CD4-positive, alpha-beta T cell treated with Interleukin-21 for 1 hour (primary cell): ENCODE results near the gene CNTLN.
"Not testable (repeated sequence)": the region's sequence is repeated elsewhere in the genome, so short reads cannot be mapped to it uniquely, and the experiment has no call there.

Experiments
- DNase-seq: peaks from one replicate; pipeline ENCODE4 v3.0.0-alpha.2; 2020

Gene CNTLN

DNA sequence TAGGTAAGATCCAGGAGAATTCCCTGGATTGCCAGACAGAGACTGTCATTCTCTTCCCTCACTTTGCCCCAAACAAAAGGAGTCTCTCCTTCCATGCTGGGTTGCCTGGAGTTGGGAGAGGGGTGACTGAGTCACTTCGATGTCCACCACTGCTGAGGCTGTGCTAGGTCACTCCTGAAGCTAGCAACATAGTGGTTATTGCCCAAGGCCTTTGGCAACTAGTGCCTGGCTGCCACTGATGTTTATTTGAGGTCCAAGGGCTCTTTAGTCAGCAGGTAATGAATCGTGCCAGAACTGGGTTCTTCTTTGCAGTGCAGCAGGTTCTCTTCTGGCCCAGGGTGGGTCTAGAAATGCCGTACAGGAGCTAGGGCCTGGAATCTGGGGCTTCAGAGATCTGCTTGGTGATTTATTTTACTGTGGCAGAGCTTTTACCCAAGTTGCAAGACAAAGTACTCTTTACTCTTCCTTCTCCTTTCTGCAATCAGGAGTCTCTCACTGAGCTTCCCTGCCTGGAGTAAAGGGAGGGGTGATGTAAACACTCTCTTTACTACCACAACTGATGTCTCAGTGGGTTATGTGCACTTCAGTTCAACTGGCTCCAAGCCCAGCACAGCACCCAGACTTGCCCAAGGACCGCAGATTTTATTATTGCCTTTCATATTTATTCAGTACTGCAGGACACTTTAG, 288.3 kb downstream of the CNTLN start:
- no peak for DNase-seq

DNA sequence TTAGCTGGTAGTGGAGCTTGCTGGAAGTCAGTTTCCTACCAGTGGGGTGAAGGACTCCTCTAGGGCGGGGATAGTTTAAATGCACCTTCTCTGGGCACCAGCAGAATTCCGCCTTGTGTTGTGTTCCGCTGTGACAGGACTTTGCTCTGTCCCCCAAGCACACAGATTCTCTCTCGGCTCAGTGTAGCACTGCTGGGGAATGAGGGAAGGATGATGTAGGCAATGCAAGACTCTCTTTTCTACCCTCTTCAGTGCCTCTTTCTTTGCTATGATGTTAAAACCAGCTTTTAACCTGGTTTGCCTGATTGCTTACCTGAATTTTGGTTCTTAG, 288.8 kb downstream of the CNTLN start:
- DNase-seq = no peak

DNA sequence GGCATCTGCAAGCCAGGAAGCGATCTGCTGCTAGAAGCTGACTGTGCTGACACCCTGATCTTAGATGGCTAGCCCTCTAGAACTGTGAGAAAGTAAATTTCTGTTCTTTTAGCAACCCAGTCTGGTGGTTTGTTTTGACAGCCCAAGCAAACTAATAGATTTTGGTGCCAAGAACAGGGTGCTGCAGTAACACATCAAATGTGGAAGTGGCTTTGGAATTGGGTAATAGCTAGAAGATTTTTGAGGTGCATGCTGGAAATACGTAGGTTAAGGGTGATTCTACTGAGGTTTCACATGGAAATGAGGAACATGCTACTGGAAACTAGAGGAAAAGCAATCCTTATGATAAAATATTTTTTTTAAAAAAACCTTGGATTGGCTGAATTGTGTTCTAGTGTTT, 290.5 kb downstream of the CNTLN start:
- DNase-seq = no peak

DNA sequence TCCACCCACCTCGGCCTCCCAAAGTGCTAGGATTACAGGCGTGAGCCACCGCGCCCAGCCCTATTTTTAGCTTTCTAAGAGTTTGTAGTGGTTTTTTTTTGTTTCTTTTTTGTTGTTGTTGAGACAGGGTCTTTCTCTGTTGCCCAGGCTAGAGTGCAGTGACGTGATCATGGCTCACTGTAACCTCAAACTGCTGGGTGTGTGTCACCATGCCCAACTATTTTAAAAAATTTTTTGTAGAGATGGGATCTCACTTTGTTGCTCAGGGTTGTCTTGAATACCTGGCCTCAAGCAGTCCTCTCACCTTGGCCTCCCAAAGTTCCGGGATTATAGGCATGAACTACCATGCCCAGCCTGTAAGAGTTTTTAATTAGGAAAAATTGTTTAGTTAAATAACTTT, 298.7 kb downstream of the CNTLN start:
- DNase-seq = no peak

DNA sequence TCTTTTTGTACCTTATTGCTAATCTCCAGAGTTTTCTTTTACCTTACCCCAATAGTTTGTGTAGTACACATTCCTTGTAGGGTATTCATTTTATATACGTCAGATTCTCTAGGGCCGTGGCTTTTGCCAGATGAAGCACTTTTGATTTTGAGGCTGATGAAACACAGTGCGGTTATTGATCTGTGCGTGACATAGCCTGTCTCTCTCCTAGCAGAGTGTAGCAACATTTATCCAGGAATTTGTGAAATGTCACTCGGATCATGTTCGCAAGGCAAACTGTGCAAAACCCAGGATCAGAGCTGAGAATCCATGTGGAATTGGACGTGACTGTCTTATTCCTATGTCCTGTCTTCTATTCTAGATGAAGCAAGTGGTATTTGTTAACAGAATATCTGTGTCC, 302.0 kb downstream of the CNTLN start:
- DNase-seq = no peak

DNA sequence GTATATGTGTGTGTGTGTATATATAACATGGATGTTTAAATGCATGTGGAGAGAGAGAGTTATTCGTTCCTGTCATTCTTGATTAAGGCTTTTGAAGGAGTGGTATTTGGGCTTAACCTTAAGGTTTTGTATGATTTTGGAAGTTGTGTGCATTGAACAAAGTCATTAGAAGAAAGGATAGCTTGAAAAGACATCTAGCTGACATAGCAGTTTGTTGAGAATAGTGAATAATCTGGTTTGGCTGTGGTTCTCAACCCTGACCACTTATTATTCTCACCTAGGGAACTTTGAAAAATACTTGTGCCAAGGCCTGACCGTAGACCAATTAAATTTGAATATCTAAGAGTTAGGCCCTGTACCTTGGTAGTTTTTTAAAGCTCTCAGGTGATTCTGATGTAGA, 303.0 kb downstream of the CNTLN start:
- no peak for DNase-seq

DNA sequence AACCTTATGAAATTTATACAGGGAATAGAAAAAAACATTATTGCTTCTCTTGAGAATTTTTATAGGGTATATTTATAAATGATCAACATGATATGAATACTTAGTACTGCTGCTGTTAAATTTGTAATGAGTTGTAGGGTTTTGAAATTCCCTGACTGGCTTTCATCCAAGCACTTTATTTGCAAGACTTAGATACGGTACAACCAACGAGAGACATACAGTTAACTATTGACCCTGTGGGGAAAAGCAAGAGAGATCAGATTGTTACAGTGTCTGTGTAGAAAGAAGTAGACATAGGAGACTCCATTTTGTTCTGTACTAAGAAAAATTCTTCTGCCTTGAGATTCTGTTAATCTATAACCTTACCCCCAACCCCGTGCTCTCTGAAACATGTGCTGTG, 310.3 kb downstream of the CNTLN start:
- not testable (repeated sequence) for DNase-seq

DNA sequence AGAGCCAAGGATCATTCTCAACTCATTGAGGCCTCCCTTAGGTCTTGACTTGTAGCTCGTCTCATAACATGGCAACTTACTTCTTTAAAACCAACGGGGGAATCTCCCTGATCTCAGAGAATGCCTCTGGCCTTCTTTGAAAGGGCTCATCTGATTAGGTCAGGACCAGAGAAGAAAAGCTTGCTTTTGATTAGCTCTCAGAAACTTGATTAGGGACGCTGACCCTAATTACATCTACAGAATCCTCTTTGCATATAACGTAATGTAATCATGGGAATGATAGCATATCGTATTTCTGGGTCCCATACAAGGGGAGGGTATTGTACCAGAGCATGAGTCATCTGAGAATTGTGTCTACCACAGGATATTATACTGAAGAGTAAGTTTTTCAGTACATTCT, 318.9 kb downstream of the CNTLN start:
- no peak for DNase-seq

DNA sequence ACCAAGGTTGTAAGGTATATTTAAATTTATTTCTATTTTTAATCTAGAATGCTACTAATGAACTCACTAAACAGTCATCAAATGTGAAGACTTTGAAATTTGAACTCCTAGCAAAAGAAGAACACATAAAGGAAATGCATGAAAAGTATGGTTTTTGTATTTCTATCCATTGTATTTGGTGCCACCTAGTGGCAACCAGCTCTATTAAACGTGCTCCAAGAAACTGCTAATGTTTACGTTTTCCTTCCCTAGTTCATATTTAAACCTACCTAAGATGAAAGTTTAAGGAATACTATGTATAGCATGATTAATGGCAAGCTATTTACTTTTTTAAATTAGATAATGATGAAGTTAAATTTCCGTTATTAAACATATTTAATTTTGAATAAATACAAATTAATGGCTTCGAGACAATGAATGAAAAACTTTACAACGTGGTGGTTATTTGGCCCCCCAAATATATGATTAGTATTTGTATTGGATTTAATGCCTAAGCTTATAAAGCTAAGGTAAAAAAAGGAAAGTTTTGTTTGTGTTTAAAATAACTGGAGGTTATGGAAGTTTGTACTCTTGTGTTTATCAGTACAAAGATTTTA, 328.1 kb downstream of the CNTLN start:
- DNase-seq = peak; percentile 21

DNA sequence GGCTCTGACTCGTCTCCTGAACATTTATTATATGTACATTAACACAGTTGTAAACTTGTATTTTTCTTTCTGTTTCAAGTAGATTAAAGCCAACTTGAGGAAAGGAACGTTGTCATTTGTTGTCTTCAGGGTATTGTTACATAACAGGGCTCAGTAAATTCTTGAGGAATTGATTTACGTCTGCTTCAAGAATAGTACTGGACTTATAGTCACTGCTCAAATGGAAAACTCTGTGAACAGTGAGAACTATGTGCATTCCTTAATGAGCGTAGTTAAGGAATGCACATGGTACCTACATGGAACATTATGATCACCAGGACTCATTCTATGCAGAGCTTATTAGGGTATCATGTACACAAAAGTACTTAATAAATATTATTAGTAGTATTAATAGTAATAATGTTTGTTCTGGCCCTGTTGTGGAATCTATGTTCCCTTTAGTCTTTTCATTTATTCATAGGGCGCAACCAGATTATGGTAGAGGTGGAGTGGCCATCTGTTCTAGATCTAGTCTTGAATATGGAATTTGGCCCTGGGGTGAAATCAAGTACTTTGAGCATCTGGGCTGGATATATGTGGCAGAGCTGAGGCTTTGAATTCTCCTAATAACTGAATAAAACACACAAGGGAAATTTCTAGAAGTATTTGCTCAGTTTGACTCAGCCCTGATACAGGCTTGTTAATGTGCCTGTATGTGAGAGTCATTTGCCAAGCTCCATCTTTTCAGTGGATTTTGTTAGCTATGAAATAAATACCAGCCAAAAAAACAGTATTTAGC, 335.4 kb downstream of the CNTLN start:
- no peak for DNase-seq

DNA sequence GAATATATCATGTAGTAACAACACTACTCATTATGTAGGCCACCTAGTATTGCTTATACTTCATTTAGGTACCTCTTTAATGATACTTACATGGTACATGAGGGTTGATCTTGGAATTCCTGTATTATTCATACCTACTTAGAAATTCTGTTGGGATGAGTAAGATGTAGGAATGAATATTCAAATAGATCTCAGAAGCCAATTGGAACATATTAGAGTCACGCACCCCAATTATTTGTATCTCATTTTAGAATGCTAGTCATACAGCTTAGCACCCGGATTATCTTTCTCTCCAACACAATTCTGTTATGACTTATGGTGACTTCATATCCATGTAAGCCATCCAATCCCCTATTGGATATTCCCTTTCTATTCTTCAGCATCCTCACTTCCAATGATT, 337.3 kb downstream of the CNTLN start:
- no peak for DNase-seq

DNA sequence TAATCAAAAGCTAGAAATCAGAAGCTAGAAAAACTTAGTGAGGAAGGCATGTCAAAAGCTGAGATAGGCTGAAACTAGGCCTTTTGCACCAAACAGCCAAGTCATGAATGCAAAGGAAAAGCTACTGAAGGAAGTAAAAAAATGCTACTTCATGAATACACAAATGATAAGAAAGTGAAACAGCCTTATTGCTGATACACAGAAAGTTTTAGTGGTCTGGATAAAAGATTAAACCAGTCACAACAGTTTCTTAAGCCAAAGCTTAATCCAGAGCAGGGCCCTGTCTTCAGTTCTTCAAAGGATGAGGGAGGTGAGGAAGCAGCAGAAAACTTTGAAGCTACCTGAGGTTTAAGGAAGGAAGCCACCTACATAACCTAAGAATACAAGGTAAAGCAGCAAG, 341.6 kb downstream of the CNTLN start:
- DNase-seq = no peak

DNA sequence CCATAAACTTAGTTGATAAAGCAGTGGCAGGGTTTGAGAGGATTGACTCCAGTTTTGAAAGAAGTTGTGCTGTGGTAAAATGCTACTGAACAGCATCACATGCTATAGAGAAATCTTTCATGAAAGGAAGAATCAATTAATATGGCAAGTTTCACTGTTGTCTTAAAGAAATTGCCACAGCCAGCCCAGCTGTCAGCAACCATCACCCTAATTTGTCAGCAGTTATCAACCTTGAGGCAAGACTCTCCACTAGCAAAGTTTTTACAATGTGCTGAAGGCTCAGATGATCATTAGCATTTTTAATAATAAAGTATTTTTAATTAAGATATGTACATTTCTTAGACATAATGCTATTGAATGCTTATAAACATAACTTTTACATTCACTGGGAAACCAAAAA, 343.0 kb downstream of the CNTLN start:
- no peak for DNase-seq

DNA sequence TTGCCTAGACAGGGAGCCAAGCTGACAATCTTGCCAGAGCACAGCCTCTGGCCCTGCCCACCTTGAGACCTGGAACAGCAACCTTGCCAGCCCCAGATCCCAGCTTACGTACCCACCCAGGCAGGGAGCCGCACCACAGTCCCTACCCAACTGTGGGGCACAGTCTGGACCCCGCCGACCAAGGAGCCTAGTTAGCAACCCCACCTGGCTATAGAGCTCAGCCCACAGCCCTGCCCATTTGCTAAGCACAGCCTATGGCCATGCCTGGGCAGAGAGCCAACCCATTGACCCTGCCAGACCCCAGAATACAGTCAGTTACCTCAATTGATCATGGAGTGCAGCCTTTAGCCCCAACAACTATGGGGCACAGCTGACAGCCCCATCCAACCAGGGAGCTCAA, 346.1 kb downstream of the CNTLN start:
- DNase-seq = no peak

DNA sequence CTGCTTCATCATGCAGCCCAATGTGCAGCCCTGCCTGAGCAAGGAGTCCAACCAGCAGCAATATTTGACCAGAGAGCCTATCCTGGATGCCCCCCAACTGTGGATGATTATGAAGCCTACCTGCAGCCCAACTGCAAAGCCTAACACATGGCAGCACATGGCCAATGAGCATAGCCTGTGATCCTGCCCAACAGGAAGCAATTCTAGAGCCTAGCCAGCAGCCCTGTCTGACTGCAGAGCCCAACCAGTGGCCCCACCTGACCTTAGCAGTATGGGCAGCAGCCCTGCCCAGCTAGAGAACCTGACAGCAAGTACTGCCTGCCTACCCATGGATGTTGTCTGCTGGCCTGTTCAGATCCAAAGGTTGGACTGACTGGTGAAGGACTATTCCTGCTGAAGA, 346.7 kb downstream of the CNTLN start:
- no peak for DNase-seq

DNA sequence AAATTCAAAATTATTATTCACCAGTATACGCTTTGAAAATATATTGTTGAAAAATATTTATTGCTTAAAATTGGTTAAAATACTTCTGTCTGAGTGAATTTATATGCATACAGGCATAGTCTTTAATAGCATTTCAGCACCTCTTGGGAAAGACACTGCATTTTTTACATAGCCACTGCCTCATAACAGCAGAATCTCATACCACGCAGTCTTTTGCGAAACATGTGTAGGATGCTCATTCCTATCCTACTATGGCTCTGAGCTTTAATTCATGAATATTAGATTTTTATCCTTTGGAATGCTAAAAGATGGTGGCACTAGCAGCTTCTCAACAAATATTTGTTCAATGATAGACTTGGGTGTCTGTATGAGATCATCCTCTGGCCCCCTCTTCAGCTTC, 350.1 kb downstream of the CNTLN start:
- no peak for DNase-seq

DNA sequence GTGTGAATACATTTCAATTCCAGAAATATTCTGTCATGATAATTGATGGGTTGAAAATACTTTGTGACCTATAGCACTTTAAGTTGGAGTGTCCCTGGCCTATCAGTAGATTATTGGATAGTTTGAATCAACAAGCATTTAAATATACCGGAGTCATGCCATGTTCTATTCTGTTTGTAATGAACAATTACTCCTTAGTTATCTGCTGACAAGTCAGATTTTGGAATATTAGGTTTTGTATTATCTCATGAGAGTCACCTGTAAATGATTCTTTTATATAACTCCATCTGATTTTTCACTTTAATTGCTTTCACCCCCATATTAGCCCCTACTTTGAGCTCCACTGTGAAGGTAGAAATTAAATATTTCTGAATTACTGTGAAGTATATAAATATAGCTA, 351.6 kb downstream of the CNTLN start:
- no peak for DNase-seq

DNA sequence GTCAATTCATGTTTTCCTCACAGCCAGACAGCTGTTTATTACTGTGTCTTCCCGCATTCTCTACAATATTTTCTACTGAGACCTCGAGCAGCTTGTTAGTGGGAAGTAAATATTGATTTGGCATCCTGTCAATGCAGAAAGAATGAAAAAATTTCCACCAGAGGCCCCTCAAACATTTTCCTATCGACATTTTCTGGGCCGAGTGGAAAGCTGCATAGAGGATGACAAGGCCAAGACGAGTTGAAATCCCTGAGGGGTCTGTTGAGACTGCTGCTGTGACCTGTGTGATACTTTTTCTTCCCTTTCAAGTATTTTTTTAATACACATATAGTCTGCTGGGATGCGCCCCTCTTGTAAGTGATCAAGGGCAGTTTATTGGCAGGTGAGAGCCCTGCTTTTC, 352.6 kb downstream of the CNTLN start:
- no peak for DNase-seq

DNA sequence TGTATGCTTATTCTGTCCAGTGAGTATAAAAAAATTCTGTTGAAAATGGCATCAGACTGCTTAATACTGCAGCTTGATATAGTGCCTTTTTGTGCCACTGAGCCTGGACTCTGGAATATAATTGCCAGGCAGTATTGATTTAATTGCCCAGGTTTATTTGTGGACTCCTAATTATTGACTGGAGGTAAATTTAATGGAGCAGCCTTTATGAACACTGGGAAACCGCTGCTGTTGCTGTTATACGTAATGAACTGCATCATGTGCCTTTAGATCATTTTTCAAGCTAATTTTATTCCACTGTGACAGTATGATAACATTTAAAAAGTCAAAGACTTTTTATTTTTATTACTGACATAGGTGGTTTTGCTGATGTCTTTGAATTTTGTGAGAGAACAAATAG, 353.8 kb downstream of the CNTLN start:
- no peak for DNase-seq

DNA sequence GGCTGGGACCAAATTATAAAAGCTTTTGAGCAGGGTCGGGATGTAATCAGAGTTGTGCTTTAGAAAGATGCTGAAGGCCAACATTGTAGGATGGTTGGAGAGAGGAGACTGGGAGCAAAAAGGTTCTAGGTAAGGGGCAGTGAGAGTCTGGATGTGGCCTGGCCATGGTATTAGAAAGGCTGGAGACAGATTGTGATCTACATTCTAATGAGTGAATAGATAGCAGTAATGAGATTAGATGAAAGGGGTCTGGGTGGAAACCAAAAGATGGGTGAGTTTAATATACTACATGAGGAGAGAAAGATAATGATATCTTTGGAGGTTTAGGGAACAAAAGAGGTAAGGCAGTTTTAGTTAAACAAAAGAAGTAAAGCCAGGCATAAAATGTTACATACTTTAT, 355.3 kb downstream of the CNTLN start:
- no peak for DNase-seq

DNA sequence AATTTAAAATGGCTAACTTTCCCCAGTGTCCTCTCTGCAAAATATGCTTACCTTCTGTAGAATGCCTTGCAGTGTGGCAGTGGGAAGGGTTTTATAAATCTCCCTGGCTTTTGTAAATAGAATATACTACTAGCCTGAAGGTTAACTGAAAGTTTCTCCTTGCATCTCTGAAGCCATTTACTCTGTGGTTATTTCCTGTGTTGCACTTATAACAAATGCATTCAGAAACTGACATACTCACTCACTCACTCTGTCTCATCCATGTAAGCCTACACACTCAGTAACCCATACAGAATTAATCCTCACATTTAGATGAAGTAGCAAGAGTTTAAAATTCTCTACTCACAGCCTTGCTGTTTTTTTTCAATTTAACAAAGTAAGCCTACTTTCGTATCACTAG, 356.9 kb downstream of the CNTLN start:
- DNase-seq = no peak

DNA sequence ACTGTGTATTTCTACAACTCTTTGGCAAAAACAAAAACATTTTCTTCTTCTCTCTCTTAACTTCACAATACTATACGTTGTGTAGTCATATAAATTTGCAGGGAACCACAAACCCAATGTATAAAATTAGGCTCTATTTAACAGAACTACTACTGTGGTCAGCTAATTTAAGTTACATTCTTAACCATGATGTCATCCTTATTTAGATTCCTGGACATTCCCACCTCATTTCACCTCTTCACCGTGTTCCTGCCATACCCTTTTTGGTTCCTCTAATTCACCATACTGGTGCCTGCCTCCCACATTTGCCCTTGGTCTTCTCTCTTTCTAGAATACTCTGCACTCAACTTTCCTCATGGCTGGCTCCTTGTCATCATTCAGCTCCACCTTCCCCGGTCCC, 368.4 kb downstream of the CNTLN start:
- no peak for DNase-seq

DNA sequence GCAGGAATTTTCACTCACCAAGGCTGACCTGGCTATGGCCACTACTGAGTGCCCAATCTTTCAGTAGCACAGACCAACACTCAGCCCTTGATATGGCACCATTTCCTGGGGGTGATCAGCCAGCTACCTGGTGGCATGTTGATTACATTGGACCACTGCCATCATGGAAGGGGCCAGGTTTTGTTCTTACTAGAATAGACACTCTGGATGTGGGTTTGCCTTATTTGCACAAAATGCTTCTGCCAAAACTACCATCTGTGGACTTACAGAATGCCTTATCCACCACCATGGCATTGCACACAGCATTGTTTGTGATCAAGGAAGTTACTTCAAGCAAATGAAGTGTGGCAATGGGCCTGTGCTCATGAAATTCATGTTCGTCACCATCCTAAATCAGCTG, 374.3 kb downstream of the CNTLN start:
- no peak for DNase-seq

DNA sequence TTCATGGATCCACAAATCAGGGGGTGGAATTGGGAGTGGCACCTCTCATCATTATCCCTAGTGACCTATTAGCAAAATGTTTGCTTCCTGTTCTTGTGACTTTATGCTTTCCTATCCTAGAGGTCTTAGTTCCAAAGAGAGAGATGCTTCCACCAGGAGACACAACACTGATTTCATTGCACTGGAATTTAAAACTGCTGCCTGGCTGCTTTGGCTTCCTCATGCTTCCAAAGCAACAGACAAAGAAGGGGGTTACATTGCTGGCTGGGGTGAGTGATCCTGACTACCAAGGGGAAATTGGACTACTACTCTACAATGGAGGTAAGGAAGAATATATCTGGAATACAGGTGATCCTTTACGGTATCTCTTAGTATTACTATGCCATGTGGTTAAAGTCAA, 374.9 kb downstream of the CNTLN start:
- no peak for DNase-seq

DNA sequence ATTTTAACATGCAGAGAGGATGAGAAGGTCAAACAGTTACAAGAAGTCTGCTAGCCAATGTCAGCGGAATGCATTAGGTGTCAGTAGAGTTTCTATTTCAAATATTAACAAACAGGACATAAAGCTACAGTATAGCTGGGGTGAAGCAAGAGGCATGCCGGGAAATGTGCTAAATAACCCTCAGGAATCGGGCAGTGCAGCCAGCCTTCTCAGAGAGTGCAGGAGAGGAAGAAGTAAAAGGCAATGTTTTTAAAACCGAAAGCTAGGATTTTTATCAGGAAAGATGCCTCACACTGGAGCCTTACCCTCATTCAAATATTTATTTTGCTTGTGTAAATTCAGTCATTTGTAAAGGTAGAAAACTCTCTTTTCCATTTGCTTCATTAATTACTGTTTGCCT, 384.9 kb downstream of the CNTLN start:
- DNase-seq = no peak
